GM21381 (cell line): ENCODE results near the gene TPRG1L.
"Not testable (repeated sequence)": the region's sequence is repeated elsewhere in the genome, so short reads cannot be mapped to it uniquely, and the experiment has no call there.

Source experiments
- ATAC-seq: cut with Tn5 transposase; IDR thresholded peaks from one replicate; pipeline ENCODE4 v1.9.1; 2021; ENCODE audit warnings: mild to moderate bottlenecking, moderate library complexity; ENCODE audit not compliant: unreplicated experiment

TPRG1L gene

GRCh38 chr1:3624200-3625136, at the start of gene TPRG1L:
TSS of gene TPRG1L (plus strand) at chr1:3625015. CDS start at chr1:3625073, 58 bp downstream.
- ATAC-seq, result peak; percentile 96

GRCh38 chr1:3575515-3575914, 49.3 kb upstream of the TPRG1L start:
- ATAC-seq, result not testable (repeated sequence)

GRCh38 chr1:3575993-3576392, 48.8 kb upstream of the TPRG1L start:
- ATAC-seq, result no peak

GRCh38 chr1:3577300-3577699, 47.5 kb upstream of the TPRG1L start:
- no peak for ATAC-seq

- ATAC-seq, result no peak
Observed at GRCh38 chr1:3577711-3578432, 46.9 kb upstream of the TPRG1L start.

- ATAC-seq, result no peak
Observed at GRCh38 chr1:3578433-3578805, 46.4 kb upstream of the TPRG1L start.

GRCh38 chr1:3578906-3579305, 45.9 kb upstream of the TPRG1L start:
- ATAC-seq, result no peak

- no peak for ATAC-seq
Observed at GRCh38 chr1:3579626-3580025, 45.2 kb upstream of the TPRG1L start.

GRCh38 chr1:3580231-3580630, 44.6 kb upstream of the TPRG1L start:
- no peak for ATAC-seq

- no peak for ATAC-seq
Observed at GRCh38 chr1:3581296-3582036, 43.3 kb upstream of the TPRG1L start.

- not testable (repeated sequence) for ATAC-seq
Observed at GRCh38 chr1:3583751-3584150, 41.1 kb upstream of the TPRG1L start.

- ATAC-seq, result no peak
Observed at GRCh38 chr1:3584915-3585314, 39.9 kb upstream of the TPRG1L start.

GRCh38 chr1:3585353-3585868, 39.4 kb upstream of the TPRG1L start:
- ATAC-seq, result not testable (repeated sequence)

GRCh38 chr1:3585940-3586568, 38.8 kb upstream of the TPRG1L start:
- ATAC-seq, result no peak

GRCh38 chr1:3586986-3587759, 37.6 kb upstream of the TPRG1L start:
- ATAC-seq, result no peak

GRCh38 chr1:3588395-3588794, 36.4 kb upstream of the TPRG1L start:
- ATAC-seq, result no peak

GRCh38 chr1:3590139-3590763, 34.6 kb upstream of the TPRG1L start:
- ATAC-seq, result no peak

GRCh38 chr1:3590951-3591865, 33.6 kb upstream of the TPRG1L start:
- no peak for ATAC-seq
